ENCODE measurements around the gene DNAH14.

Gene DNAH14

GRCh38 chr1:225253173-225253572, 323.7 kb downstream of the DNAH14 start:
- Histone ChIP-seq H3K36me3 (no peaks in the 10 kb centered on the region), H3K4me3 (no peak overlapping the region), H3K4me1 (peaks cover 22% of the 10 kb centered on the region), H3K9ac (no peak overlapping the region), H3K4me2 (no peak overlapping the region), H4K20me1 (no peaks in the 10 kb centered on the region), H3K9me3 (no peaks in the 10 kb centered on the region), H3K27me3 (no peaks in the 10 kb centered on the region), H3K27ac (no peak overlapping the region)
- no peak for TF ChIP-seq Cebpa-rat (IDR thresholded peaks at IDR 0.05)

- Histone ChIP-seq H3K36me3 (no peaks in the 10 kb centered on the region), H3K4me1 (peaks cover 22% of the 10 kb centered on the region), H4K20me1 (no peaks in the 10 kb centered on the region), H3K27me3 (no peaks in the 10 kb centered on the region), H3K4me2 (no peak overlapping the region), H3K27ac (no peak overlapping the region), H3K4me3 (no peak overlapping the region), H3K9ac (no peak overlapping the region), H3K9me3 (no peaks in the 10 kb centered on the region)
- no peak for TF ChIP-seq Cebpa-rat (IDR thresholded peaks at IDR 0.05)
Observed at GRCh38 chr1:225253784-225254183, 324.3 kb downstream of the DNAH14 start.

- TF ChIP-seq Cebpa-rat (IDR thresholded peaks at IDR 0.05), result no peak
- Histone ChIP-seq H3K27me3 (no peaks in the 10 kb centered on the region), H3K4me1 (peaks cover 18% of the 10 kb centered on the region), H4K20me1 (no peaks in the 10 kb centered on the region), H3K4me2 (no peak overlapping the region), H3K9me3 (no peaks in the 10 kb centered on the region), H3K4me3 (no peak overlapping the region), H3K9ac (no peak overlapping the region), H3K27ac (no peak overlapping the region), H3K36me3 (no peaks in the 10 kb centered on the region)
Observed at GRCh38 chr1:225254676-225255075, 325.2 kb downstream of the DNAH14 start.

GRCh38 chr1:225257081-225257480, 327.6 kb downstream of the DNAH14 start:
- H3K4me2 ChIP-seq, result no peak overlapping the region
- TF ChIP-seq Cebpa-rat (IDR thresholded peaks at IDR 0.05), result no peak
- no peak overlapping the region for H3K9ac ChIP-seq
- no peaks in the 10 kb centered on the region for H3K27me3 ChIP-seq
- H4K20me1 ChIP-seq, result no peaks in the 10 kb centered on the region
- H3K9me3 ChIP-seq, result peaks cover 6% of the 10 kb centered on the region; the same call in 1 of the 2 replicates
- H3K36me3 ChIP-seq, result no peaks in the 10 kb centered on the region
- no peak overlapping the region for H3K27ac ChIP-seq
- H3K4me1 ChIP-seq, result no peaks in the 10 kb centered on the region
- no peak overlapping the region for H3K4me3 ChIP-seq

- no peak overlapping the region for H3K27ac ChIP-seq
- peaks cover 6% of the 10 kb centered on the region; the same call in 1 of the 2 replicates for H3K9me3 ChIP-seq
- no peak for TF ChIP-seq Cebpa-rat (IDR thresholded peaks at IDR 0.05)
- H3K4me2 ChIP-seq, result no peak overlapping the region
- H3K4me1 ChIP-seq, result no peaks in the 10 kb centered on the region
- H3K4me3 ChIP-seq, result no peak overlapping the region
- no peaks in the 10 kb centered on the region for H3K27me3 ChIP-seq
- H4K20me1 ChIP-seq, result no peaks in the 10 kb centered on the region
- H3K9ac ChIP-seq, result no peak overlapping the region
- H3K36me3 ChIP-seq, result no peaks in the 10 kb centered on the region
Observed at GRCh38 chr1:225258811-225259210, 329.3 kb downstream of the DNAH14 start.

GRCh38 chr1:225259542-225259941, 330.1 kb downstream of the DNAH14 start:
- Histone ChIP-seq H3K36me3 (no peaks in the 10 kb centered on the region), H4K20me1 (no peaks in the 10 kb centered on the region), H3K9ac (no peak overlapping the region), H3K27ac (no peak overlapping the region), H3K4me3 (no peak overlapping the region), H3K4me2 (no peak overlapping the region), H3K9me3 (peaks cover 6% of the 10 kb centered on the region; the same call in 1 of the 2 replicates), H3K27me3 (no peaks in the 10 kb centered on the region), H3K4me1 (no peaks in the 10 kb centered on the region)
- no peak for TF ChIP-seq Cebpa-rat (IDR thresholded peaks at IDR 0.05)

- H3K9ac ChIP-seq, result no peak overlapping the region
- no peak overlapping the region for H3K4me3 ChIP-seq
- TF ChIP-seq Cebpa-rat (IDR thresholded peaks at IDR 0.05), result no peak
- H3K27ac ChIP-seq, result no peak overlapping the region
- no peaks in the 10 kb centered on the region for H3K4me1 ChIP-seq
- no peak overlapping the region for H3K4me2 ChIP-seq
- peaks cover 6% of the 10 kb centered on the region; the same call in 1 of the 2 replicates for H3K9me3 ChIP-seq
- no peaks in the 10 kb centered on the region for H4K20me1 ChIP-seq
- H3K36me3 ChIP-seq, result no peaks in the 10 kb centered on the region
- H3K27me3 ChIP-seq, result no peaks in the 10 kb centered on the region
Observed at GRCh38 chr1:225260319-225260718, 330.8 kb downstream of the DNAH14 start.

GRCh38 chr1:225277445-225277844, 348.0 kb downstream of the DNAH14 start:
- Histone ChIP-seq H3K9me3 (peaks cover 21% of the 10 kb centered on the region), H3K36me3 (no peaks in the 10 kb centered on the region), H3K4me2 (no peak overlapping the region), H3K27me3 (no peaks in the 10 kb centered on the region), H3K9ac (no peak overlapping the region), H3K27ac (no peak overlapping the region), H3K4me1 (no peaks in the 10 kb centered on the region), H3K4me3 (no peak overlapping the region), H4K20me1 (no peaks in the 10 kb centered on the region)
- no peak for TF ChIP-seq Cebpa-rat (IDR thresholded peaks at IDR 0.05)

- Histone ChIP-seq H3K27me3 (no peaks in the 10 kb centered on the region), H3K4me2 (no peak overlapping the region), H3K36me3 (no peaks in the 10 kb centered on the region), H3K9ac (no peak overlapping the region), H3K4me1 (no peaks in the 10 kb centered on the region), H3K27ac (no peak overlapping the region), H4K20me1 (no peaks in the 10 kb centered on the region), H3K9me3 (peaks cover 21% of the 10 kb centered on the region), H3K4me3 (no peak overlapping the region)
- no peak for TF ChIP-seq Cebpa-rat (IDR thresholded peaks at IDR 0.05)
Observed at GRCh38 chr1:225280563-225280962, 351.1 kb downstream of the DNAH14 start.

GRCh38 chr1:225290244-225290643, 360.8 kb downstream of the DNAH14 start:
- no peak for TF ChIP-seq Cebpa-rat (IDR thresholded peaks at IDR 0.05)
- H3K36me3 ChIP-seq, result no peaks in the 10 kb centered on the region
- no peak overlapping the region for H3K27ac ChIP-seq
- no peaks in the 10 kb centered on the region for H4K20me1 ChIP-seq
- H3K9me3 ChIP-seq, result peaks cover 27% of the 10 kb centered on the region
- no peaks in the 10 kb centered on the region for H3K4me1 ChIP-seq
- H3K4me2 ChIP-seq, result no peak overlapping the region
- H3K4me3 ChIP-seq, result no peak overlapping the region
- no peak overlapping the region for H3K9ac ChIP-seq
- H3K27me3 ChIP-seq, result no peaks in the 10 kb centered on the region

GRCh38 chr1:225299624-225300023, 370.1 kb downstream of the DNAH14 start:
- no peak overlapping the region for H3K4me3 ChIP-seq
- no peak overlapping the region for H3K27ac ChIP-seq
- H3K9me3 ChIP-seq, result peaks cover 7% of the 10 kb centered on the region; the same call in 1 of the 2 replicates
- no peaks in the 10 kb centered on the region for H4K20me1 ChIP-seq
- no peaks in the 10 kb centered on the region for H3K4me1 ChIP-seq
- TF ChIP-seq Cebpa-rat (IDR thresholded peaks at IDR 0.05), result no peak
- no peak overlapping the region for H3K9ac ChIP-seq
- H3K36me3 ChIP-seq, result no peaks in the 10 kb centered on the region
- no peak overlapping the region for H3K4me2 ChIP-seq
- no peaks in the 10 kb centered on the region for H3K27me3 ChIP-seq
